Measurements from ENCODE around the gene OR52K1. TPM values are rescaled to one million over a fixed set of nuclear protein-coding genes. Genes with fewer than 3 reads are reported as not detected.

The OR52K1 gene
- polyA plus RNA-seq = not detected in 3 replicates
- not detected for polyA plus RNA-seq (2011; ENCODE audit: low read depth)
- not detected in 2 replicates for polyA plus RNA-seq (2011; cell fraction: cytosol; rRNA removed)
- not detected in 2 replicates for polyA plus RNA-seq (2011; cell fraction: nucleus; rRNA removed)
- polyA plus RNA-seq (2012; ENCODE audit: low replicate concordance) = not detected in 2 replicates
- polyA minus RNA-seq = not detected in 3 replicates
- polyA minus RNA-seq (2011; cell fraction: cytosol; rRNA and poly(A)+ RNA removed) = not detected
- polyA minus RNA-seq (2011; cell fraction: nucleus; rRNA and poly(A)+ RNA removed) = 0.08 TPM in 1 of 2 replicates, not detected in the other

DNA sequence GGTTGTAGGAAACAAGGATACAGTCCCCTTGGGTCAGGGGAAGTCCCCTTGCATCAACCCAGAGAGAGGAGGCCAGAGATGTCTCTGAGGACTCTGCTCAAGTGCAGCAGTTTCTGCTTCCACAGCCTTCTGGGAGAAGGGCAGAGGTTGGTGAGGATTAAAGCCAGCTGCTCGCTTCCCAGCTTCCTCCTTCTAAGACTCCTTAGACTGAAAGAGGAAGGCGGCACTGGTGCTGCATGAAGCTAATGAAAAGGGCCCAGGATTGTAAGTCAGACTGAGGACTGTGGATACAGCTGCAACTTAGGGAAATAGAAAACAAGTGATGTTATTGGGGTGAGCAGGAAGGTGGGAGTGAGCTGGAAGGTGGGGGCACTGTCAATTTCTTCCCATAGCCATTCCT, at the start of gene OR52K1:
TSS of gene OR52K1 (plus strand) at position 202 of the 400 bp plus-strand sequence. CDS start 6,255 bp downstream, outside the sequence.
- Histone ChIP-seq H3K27me3 (ENCODE audit: control insufficient read depth, extremely low read depth, insufficient read depth, low read length) (no peaks in the 10 kb centered on the region), H3K79me2 (ENCODE audit: control insufficient read depth, insufficient read depth, low read length) (no peaks in the 10 kb centered on the region), H3K4me1 (ENCODE audit: control insufficient read depth, extremely low read depth, insufficient read depth, low read length) (peaks cover 32% of the 10 kb centered on the region), H2AFZ (ENCODE audit: control insufficient read depth, low read length) (no peak within 1 kb of the TSS), H3K9ac (ENCODE audit: control insufficient read depth, extremely low read depth, insufficient read depth, low read length) (no peak within 1 kb of the TSS), H4K20me1 (ENCODE audit: control insufficient read depth, extremely low read depth, insufficient read depth, low read length) (no peaks in the 10 kb centered on the region), H3K4me3 (ENCODE audit: control insufficient read depth in 2 of 3, extremely low read depth in 1 of 3, insufficient read depth in 2 of 3, low read depth in 1 of 3, low read length in 3 of 3) (peak within 1 kb of the TSS in 1 of 3 experiments; percentile 24), H3K27ac (ENCODE audit: control insufficient read depth, insufficient read depth, low read length) (peak within 1 kb of the TSS; percentile 58), H3K9me1 (ENCODE audit: control insufficient read depth, extremely low read depth, insufficient read depth, low read length) (no peaks in the 10 kb centered on the region), H3K36me3 (ENCODE audit: control insufficient read depth in 2 of 2, extremely low read depth in 1 of 2, insufficient read depth in 2 of 2, low read length in 2 of 2) (no peaks in the 10 kb centered on the region), H3K9me3 (ENCODE audit: control insufficient read depth, low read depth, low read length) (no peaks in the 10 kb centered on the region), H3K4me2 (ENCODE audit: control insufficient read depth, extremely low read depth, insufficient read depth, low read depth, low read length) (peak within 1 kb of the TSS; percentile 57)
- no peak for FAIRE-seq
- TF ChIP-seq CTCF (optimal IDR thresholded peaks at IDR 0.05 in 1 of 3, IDR thresholded peaks at IDR 0.05 in 1 of 3, conservative IDR thresholded peaks at IDR 0.05 in 1 of 3; ENCODE audit: extremely low read depth in 1 of 3, insufficient read depth in 2 of 3, low read length in 3 of 3) (no peak), EZH2 (IDR thresholded peaks at IDR 0.05; ENCODE audit: low read length) (no peak)
- DNase-seq (ENCODE audit: low read depth, low spot score) = no peak
- dilution Hi-C loops (cut with MboI; ENCODE audit: extremely low pct_ligation_motif_present, low sequenced_read_pairs) = no loop called here

GRCh38 chr11:4433856-4434255, 48.6 kb upstream of the OR52K1 start:
- H3K27me3 ChIP-seq (ENCODE audit: control insufficient read depth, extremely low read depth, insufficient read depth, low read length) = no peaks in the 10 kb centered on the region
- H3K9ac ChIP-seq (ENCODE audit: control insufficient read depth, extremely low read depth, insufficient read depth, low read length) = no peak overlapping the region
- H3K4me1 ChIP-seq (ENCODE audit: control insufficient read depth, extremely low read depth, insufficient read depth, low read length) = no peaks in the 10 kb centered on the region
- dilution Hi-C loops (cut with MboI; ENCODE audit: extremely low pct_ligation_motif_present, low sequenced_read_pairs) = no loop called here
- no peaks in the 10 kb centered on the region for H3K79me2 ChIP-seq (ENCODE audit: control insufficient read depth, insufficient read depth, low read length)
- DNase-seq (ENCODE audit: low read depth, low spot score) (no peak), FAIRE-seq (no peak)
- no peaks in the 10 kb centered on the region for H4K20me1 ChIP-seq (ENCODE audit: control insufficient read depth, extremely low read depth, insufficient read depth, low read length)
- no peak overlapping the region for H3K27ac ChIP-seq (ENCODE audit: control insufficient read depth, insufficient read depth, low read length)
- H3K9me1 ChIP-seq (ENCODE audit: control insufficient read depth, extremely low read depth, insufficient read depth, low read length) = no peaks in the 10 kb centered on the region
- no peaks in the 10 kb centered on the region for H3K36me3 ChIP-seq (ENCODE audit: control insufficient read depth in 2 of 2, extremely low read depth in 1 of 2, insufficient read depth in 2 of 2, low read length in 2 of 2)
- H2AFZ ChIP-seq (ENCODE audit: control insufficient read depth, low read length) = no peak overlapping the region
- no peak overlapping the region for H3K4me2 ChIP-seq (ENCODE audit: control insufficient read depth, extremely low read depth, insufficient read depth, low read depth, low read length)
- H3K4me3 ChIP-seq (ENCODE audit: control insufficient read depth in 2 of 3, extremely low read depth in 1 of 3, insufficient read depth in 2 of 3, low read depth in 1 of 3, low read length in 3 of 3) = no peak overlapping the region
- H3K9me3 ChIP-seq (ENCODE audit: control insufficient read depth, low read depth, low read length) = no peaks in the 10 kb centered on the region
- TF ChIP-seq CTCF (optimal IDR thresholded peaks at IDR 0.05 in 1 of 3, IDR thresholded peaks at IDR 0.05 in 1 of 3, conservative IDR thresholded peaks at IDR 0.05 in 1 of 3; ENCODE audit: extremely low read depth in 1 of 3, insufficient read depth in 2 of 3, low read length in 3 of 3) (no peak), EZH2 (IDR thresholded peaks at IDR 0.05; ENCODE audit: low read length) (no peak)
